OCI-LY7 (cell line): ENCODE data around the gene UQCRC2. TPM values are rescaled to one million over a fixed set of nuclear protein-coding genes. Genes with fewer than 3 reads are reported as not detected.

Experiments
- BruUV-seq: library from RNA; stranded (reverse); fragments of 400-500 nt; replicated peaks from 2 replicates; lab custom pipeline; 2021; lab: Mats Ljungman, UMichigan
- CTCF ChIA-PET: fragments of 300-600 bp; sonication (Branson Sonifier 250); formaldehyde crosslinking; loops from one replicate; lab custom pipeline; 2022; ENCODE audit warnings: antibody characterized with exemption; ENCODE audit not compliant: unreplicated experiment; lab: Charles Lee
- POLR2A ChIA-PET: fragments of 300-600 bp; sonication (Branson Sonifier 250); formaldehyde crosslinking; loops from one replicate; lab custom pipeline; 2022; ENCODE audit warnings: antibody characterized with exemption; lab: Charles Lee
- DNase-seq: peaks from one replicate; pipeline ENCODE4 v3.0.0-alpha.2; 2015; ENCODE audit warnings: low spot score
- H2AFZ ChIP-seq: fragments of 200-600 bp; sonication (generic), shearing (Covaris generic); 2 replicates; pipeline ENCODE4 v1.6.1; 2014; ENCODE audit warnings: mild to moderate bottlenecking, antibody characterized with exemption, low read length, moderate library complexity
- H3K27ac ChIP-seq: fragments of 200-600 bp; sonication (generic); 2 replicates; pipeline ENCODE4 v1.5.1; 2014; ENCODE audit warnings: mixed run types, low read depth, mild to moderate bottlenecking, moderate library complexity, low read length, inconsistent platforms; ENCODE audit not compliant: poor library complexity, severe bottlenecking
- H3K36me3 ChIP-seq: fragments of 200-600 bp; sonication (generic); 2 replicates; pipeline ENCODE4 v1.6.1; 2014; ENCODE audit warnings: mild to moderate bottlenecking, antibody characterized with exemption, low read length, moderate library complexity, mixed read lengths; ENCODE audit not compliant: insufficient read depth
- H3K4me1 ChIP-seq: fragments of 200-600 bp; sonication (generic); 2 replicates; pipeline ENCODE4 v1.5.1; 2014; ENCODE audit warnings: mild to moderate bottlenecking, low read length; ENCODE audit not compliant: insufficient read depth, poor library complexity, severe bottlenecking
- H3K4me2 ChIP-seq: fragments of 200-600 bp; sonication (generic); 2 replicates; pipeline ENCODE4 v1.6.1; 2014; ENCODE audit warnings: mild to moderate bottlenecking, low read length
- H3K4me3 ChIP-seq: fragments of 200-600 bp; sonication (generic); 2 replicates; pipeline ENCODE4 v1.5.1; 2014; ENCODE audit warnings: mild to moderate bottlenecking, low read depth, low read length; ENCODE audit not compliant: poor library complexity, severe bottlenecking
- H3K79me2 ChIP-seq: fragments of 200-600 bp; sonication (generic); 2 replicates; pipeline ENCODE4 v1.6.1; 2016; ENCODE audit warnings: low read depth, mild to moderate bottlenecking, low read length, moderate library complexity, mixed read lengths; ENCODE audit not compliant: insufficient read depth
- H3K9me2 ChIP-seq: fragments of 200-600 bp; sonication (generic); 2 replicates; pipeline ENCODE4 v1.6.1; 2016; ENCODE audit warnings: mild to moderate bottlenecking, low read length, mixed read lengths; ENCODE audit not compliant: insufficient read depth
- H3K9me3 ChIP-seq: fragments of 200-600 bp; sonication (generic); 2 replicates; pipeline ENCODE4 v1.6.1; 2014; ENCODE audit warnings: mild to moderate bottlenecking, mixed run types, low read length, mixed read lengths
- H4K20me1 ChIP-seq: fragments of 200-600 bp; sonication (generic); 2 replicates; pipeline ENCODE4 v1.6.1; 2014; ENCODE audit warnings: mild to moderate bottlenecking, antibody characterized with exemption, low read length, moderate library complexity, mixed read lengths; ENCODE audit not compliant: insufficient read depth
- EZH2phosphoT487 ChIP-seq: fragments of 200-600 bp; sonication (generic); IDR thresholded peaks from 2 replicates; pipeline ENCODE4 v1.6.1; 2018; ENCODE audit warnings: low read depth, borderline replicate concordance, mild to moderate bottlenecking, mixed run types, antibody characterized with exemption, low read length, moderate library complexity, mixed read lengths
- intact Hi-C: fragments of 100-400 bp; cut with micrococcal nuclease; formaldehyde crosslinking; loops from one replicate; pipeline ENCODE4 v1.10.0; 2022; ENCODE audit not compliant: unreplicated experiment
- total RNA-seq, 2 experiments: library from RNA; depleted of rRNA in 1 of 2; stranded (reverse); fragments of >200 nt in 1 of 2; shearing (Covaris generic) in 1 of 2; gene quantifications; 2 replicates each; pipeline ENCODE4 v1.2.3, GENCODE V29; 2014 to 2022
- TF ChIP-seq, protein P1 (sequence below): fragments of 200-600 bp; sonication (generic); conservative IDR thresholded peaks from 2 replicates; pipeline ENCODE4 v1.5.1; 2014; ENCODE audit warnings: mild to moderate bottlenecking, antibody characterized with exemption, low read length, moderate library complexity, mixed read lengths

UQCRC2 gene
- total RNA-seq, 2 experiments from 2014 or later = 121 to 210 TPM

DNA sequence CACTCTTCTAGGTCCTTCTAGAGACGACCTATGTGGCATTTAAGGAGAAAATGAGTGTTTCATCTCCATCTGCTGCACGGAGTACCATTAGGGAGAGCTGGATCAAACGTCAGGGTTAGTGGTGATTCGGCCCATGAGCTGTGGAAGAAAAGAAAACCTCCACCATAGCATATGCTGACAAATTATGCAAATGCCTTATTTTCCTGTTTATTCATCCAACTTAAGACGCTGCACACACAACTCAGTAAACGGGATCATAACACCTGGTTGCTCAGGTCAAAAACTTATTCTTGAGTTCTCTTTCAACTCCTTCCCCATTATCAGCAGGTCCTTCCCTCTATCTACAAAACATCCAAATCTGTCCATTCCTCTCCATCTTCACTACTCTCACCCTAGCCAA is 53.5 kb downstream of the UQCRC2 start:
- intact Hi-C loops = loop anchor here (5.0 kb wide), 1 partner anchor 291 kb away; the partner anchor contains the start of gene POLR3E
- Histone ChIP-seq H3K4me2 (peak overlapping the region; percentile 94), H3K4me3 (peak overlapping the region; percentile 99), H3K79me2 (peaks cover 5% of the 10 kb centered on the region; the same call in 1 of the 2 replicates), H3K9me3 (no peaks in the 10 kb centered on the region), H4K20me1 (no peaks in the 10 kb centered on the region), H3K36me3 (no peaks in the 10 kb centered on the region), H2AFZ (peak overlapping the region; percentile 97; the same call in 1 of the 2 replicates), H3K4me1 (peaks cover 16% of the 10 kb centered on the region), H3K27ac (no peak overlapping the region), H3K9me2 (no peaks in the 10 kb centered on the region)
- TF ChIP-seq EZH2phosphoT487 = no peak
- TF ChIP-seq, protein P1, sequence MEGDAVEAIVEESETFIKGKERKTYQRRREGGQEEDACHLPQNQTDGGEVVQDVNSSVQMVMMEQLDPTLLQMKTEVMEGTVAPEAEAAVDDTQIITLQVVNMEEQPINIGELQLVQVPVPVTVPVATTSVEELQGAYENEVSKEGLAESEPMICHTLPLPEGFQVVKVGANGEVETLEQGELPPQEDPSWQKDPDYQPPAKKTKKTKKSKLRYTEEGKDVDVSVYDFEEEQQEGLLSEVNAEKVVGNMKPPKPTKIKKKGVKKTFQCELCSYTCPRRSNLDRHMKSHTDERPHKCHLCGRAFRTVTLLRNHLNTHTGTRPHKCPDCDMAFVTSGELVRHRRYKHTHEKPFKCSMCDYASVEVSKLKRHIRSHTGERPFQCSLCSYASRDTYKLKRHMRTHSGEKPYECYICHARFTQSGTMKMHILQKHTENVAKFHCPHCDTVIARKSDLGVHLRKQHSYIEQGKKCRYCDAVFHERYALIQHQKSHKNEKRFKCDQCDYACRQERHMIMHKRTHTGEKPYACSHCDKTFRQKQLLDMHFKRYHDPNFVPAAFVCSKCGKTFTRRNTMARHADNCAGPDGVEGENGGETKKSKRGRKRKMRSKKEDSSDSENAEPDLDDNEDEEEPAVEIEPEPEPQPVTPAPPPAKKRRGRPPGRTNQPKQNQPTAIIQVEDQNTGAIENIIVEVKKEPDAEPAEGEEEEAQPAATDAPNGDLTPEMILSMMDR = no peak
- no peak for DNase-seq
- BruUV-seq = TSS peak; percentile 65
- ChIA-PET POLR2A (interaction anchor here (0.6 to 1.9 kb wide), 3 partner anchors 16 to 71 kb away, joined by 3 to 8 read pairs (median 3); no protein-coding TSS in a partner anchor), CTCF (interaction anchor here (1.2 kb wide), 1 partner anchor 182 kb away, joined by 3 read pairs; no protein-coding TSS in a partner anchor)

DNA sequence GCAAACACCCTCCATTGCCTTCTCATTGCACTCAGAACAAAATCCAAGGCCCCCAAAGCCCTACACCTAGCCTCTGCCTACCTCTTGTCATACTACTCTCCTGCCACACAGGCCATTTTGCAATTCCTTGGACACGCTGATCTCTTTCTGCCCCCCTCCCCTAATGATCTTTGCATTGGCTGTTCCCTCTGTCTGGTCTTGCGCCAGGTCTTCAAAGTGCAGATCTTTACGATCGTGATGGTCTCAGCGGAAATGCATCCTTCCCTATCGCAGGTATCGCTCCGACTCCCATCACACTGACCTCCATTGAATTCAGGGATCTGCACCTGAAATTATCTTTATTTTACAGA is 54.0 kb downstream of the UQCRC2 start:
- H3K9me3 ChIP-seq = no peaks in the 10 kb centered on the region
- intact Hi-C loops = loop anchor here (5.0 kb wide), 1 partner anchor 290 kb away; the partner anchor contains the start of gene POLR3E
- H3K4me3 ChIP-seq = peak overlapping the region; percentile 99
- BruUV-seq = no TSS peak
- peak overlapping the region; percentile 97 for H2AFZ ChIP-seq
- no peak for TF ChIP-seq EZH2phosphoT487
- TF ChIP-seq, protein P1 = no peak
- H3K79me2 ChIP-seq = peaks cover 5% of the 10 kb centered on the region; the same call in 1 of the 2 replicates
- no peaks in the 10 kb centered on the region for H3K36me3 ChIP-seq
- H3K4me1 ChIP-seq = peaks cover 16% of the 10 kb centered on the region
- H3K27ac ChIP-seq = no peak overlapping the region
- H4K20me1 ChIP-seq = no peaks in the 10 kb centered on the region
- H3K4me2 ChIP-seq = peak overlapping the region; percentile 94
- CTCF ChIA-PET = interaction anchor here (1.2 kb wide), 1 partner anchor 181 kb away, joined by 3 read pairs; no protein-coding TSS in a partner anchor
- POLR2A ChIA-PET = interaction anchor here (0.6 to 1.9 kb wide), 5 partner anchors 16 to 71 kb away, joined by 3 to 8 read pairs (median 3); no protein-coding TSS in a partner anchor
- peak; percentile 9 for DNase-seq
- no peaks in the 10 kb centered on the region for H3K9me2 ChIP-seq
